K562 (cell line): ENCODE measurements around the gene PTOV1. TPM values are rescaled to one million over a fixed set of nuclear protein-coding genes. Genes with fewer than 3 reads are reported as not detected.

ENCODE experiments used
- BCOR ChIP-seq: fragments of 450-650 bp; IDR thresholded peaks from 2 replicates; pipeline ENCODE4 v1.6.1; 2016
- CHD1 ChIP-seq: fragments of 200-600 bp; sonication (generic); IDR thresholded peaks from one replicate; pipeline ENCODE4 v1.6.1; 2012; ENCODE audit warnings: mild to moderate bottlenecking, moderate library complexity, low read length, inconsistent platforms
- JUN ChIP-seq, 2 experiments: sonication (generic) in 1 of 2; formaldehyde crosslinking in 1 of 2; IDR thresholded peaks; 2 replicates each; pipeline versions ENCODE4 v1.6.1 to v1.8.0; 2012 to 2022; ENCODE audit warnings: borderline replicate concordance in 2 of 2, mild to moderate bottlenecking in 2 of 2, improper control_type of control experiment in 1 of 2, low read depth in 1 of 2, low read length in 1 of 2, missing genetic modification reagents in 1 of 2
- KLF10 ChIP-seq: fragments of 250-450 bp; sonication (Bioruptor Pico); IDR thresholded peaks from 2 replicates; pipeline ENCODE4 v1.6.1; 2021; ENCODE audit warnings: matching md5 sums
- NEUROD1 ChIP-seq: fragments of 150-350 bp; IDR thresholded peaks from 2 replicates; pipeline ENCODE4 v1.6.1; 2014; ENCODE audit warnings: borderline replicate concordance, low read length, low read depth; ENCODE audit not compliant: partially characterized antibody
- PML ChIP-seq: IDR thresholded peaks from 2 replicates; pipeline ENCODE4 v1.6.1; 2012; ENCODE audit warnings: low read length, inconsistent platforms
- SIN3A ChIP-seq, 2 experiments: fragments of 150-350 bp in 1 of 2; IDR thresholded peaks; 2 replicates each; pipeline ENCODE4 v1.6.1; 2011 to 2016; ENCODE audit warnings: borderline replicate concordance in 2 of 2, low read depth in 2 of 2, low read length in 2 of 2, mild to moderate bottlenecking in 2 of 2, moderate library complexity in 2 of 2; ENCODE audit not compliant: control insufficient read depth in 1 of 2
- TAF1 ChIP-seq: IDR thresholded peaks from 2 replicates; pipeline ENCODE4 v1.6.1; 2011; ENCODE audit warnings: mild to moderate bottlenecking, low read length, moderate library complexity; ENCODE audit not compliant: insufficient read depth, control insufficient read depth, severe bottlenecking; ENCODE audit errors: extremely low read depth
- TRIM28 ChIP-seq: fragments of 450-650 bp; IDR thresholded peaks from 2 replicates; pipeline ENCODE4 v1.6.1; 2017
- WHSC1 ChIP-seq: IDR thresholded peaks from one replicate; pipeline ENCODE4 v1.6.1; 2012; ENCODE audit warnings: low read length, control low read depth, inconsistent platforms
- ZEB2 ChIP-seq: fragments of 450-650 bp; IDR thresholded peaks from 2 replicates; pipeline ENCODE4 v1.6.1; 2016
- ZNF224 ChIP-seq: sonication (generic); formaldehyde crosslinking; IDR thresholded peaks from 2 replicates; pipeline ENCODE4 v1.8.0; 2022; ENCODE audit warnings: mild to moderate bottlenecking, missing genetic modification reagents
- ZNF584 ChIP-seq: fragments of 200-800 bp; sonication (Bioruptor generic); IDR thresholded peaks from 2 replicates; pipeline ENCODE4 v1.6.1; 2016; ENCODE audit warnings: low read depth, mild to moderate bottlenecking, missing genetic modification characterization, missing compliant biosample characterization
- polyA plus RNA-seq, 8 experiments: library from polyadenylated mRNA; depleted of rRNA in 4 of 8; stranded (reverse) in 5 of 8; unstranded in 3 of 8; fragments of >200 nt; fragmentation: Nextera tagmentation in 2 of 8; fragmentation: Illumina TruSeq in 1 of 8; extraction: Ambion mirVana in 2 of 8; extraction: Trizol in 1 of 8; gene quantifications; 2 replicates each; pipeline versions ENCODE4 v1.2.1 to v1.2.3, GENCODE V29; 2011 to 2014; ENCODE audit warnings: inconsistent platforms in 1 of 8, missing spikeins in 1 of 8
- total RNA-seq, 7 experiments: library from RNA; depleted of rRNA in 6 of 7; stranded (reverse); fragments of >200 nt in 6 of 7; fragmentation: Illumina TruSeq in 2 of 7; extraction: Trizol in 2 of 7; gene quantifications; 2 replicates each; pipeline versions ENCODE4 v1.2.1 to v1.2.3, GENCODE V29; 2011 to 2021; ENCODE audit warnings: low replicate concordance in 1 of 7
- TF ChIP-seq, protein P1 (sequence below): fragments of 450-650 bp; formaldehyde crosslinking; conservative IDR thresholded peaks from 2 replicates; pipeline ENCODE4 v1.4.0; 2022; ENCODE audit warnings: mild to moderate bottlenecking, missing genetic modification characterization
- TF ChIP-seq, protein P2 (sequence below): fragments of 250-450 bp; sonication (Bioruptor Pico); IDR thresholded peaks from 2 replicates; pipeline ENCODE4 v1.8.0; 2021; ENCODE audit warnings: moderate library complexity, mild to moderate bottlenecking, inconsistent platforms
- TF ChIP-seq, protein P3 (sequence below): fragments of 250-450 bp; sonication (Bioruptor Pico); IDR thresholded peaks from 2 replicates; pipeline ENCODE4 v1.5.0; 2021; ENCODE audit warnings: mild to moderate bottlenecking, moderate library complexity
- TF ChIP-seq, protein P4 (sequence below): fragments of 450-650 bp; formaldehyde crosslinking; IDR thresholded peaks from 2 replicates; pipeline ENCODE4 v1.4.0; 2020; ENCODE audit warnings: mild to moderate bottlenecking, mixed read lengths
- TF ChIP-seq, protein P5 (sequence below), 2 experiments: fragments of 450-650 bp in 1 of 2; sonication (generic) in 1 of 2; formaldehyde crosslinking in 1 of 2; IDR thresholded peaks in 1 of 2; conservative IDR thresholded peaks in 1 of 2; 2 replicates each; pipeline versions ENCODE4 v1.6.1 to v1.8.1; 2016 to 2023; ENCODE audit warnings: mild to moderate bottlenecking in 2 of 2, moderate library complexity in 2 of 2, inconsistent platforms in 1 of 2, missing genetic modification reagents in 1 of 2

The PTOV1 gene
- total and polyA plus RNA-seq, 9 of the 15 experiments (the other 6 are each of a cell fraction or from before 2014, with no cell fraction given) = 4.9 to 169 (median 43.5) TPM

DNA sequence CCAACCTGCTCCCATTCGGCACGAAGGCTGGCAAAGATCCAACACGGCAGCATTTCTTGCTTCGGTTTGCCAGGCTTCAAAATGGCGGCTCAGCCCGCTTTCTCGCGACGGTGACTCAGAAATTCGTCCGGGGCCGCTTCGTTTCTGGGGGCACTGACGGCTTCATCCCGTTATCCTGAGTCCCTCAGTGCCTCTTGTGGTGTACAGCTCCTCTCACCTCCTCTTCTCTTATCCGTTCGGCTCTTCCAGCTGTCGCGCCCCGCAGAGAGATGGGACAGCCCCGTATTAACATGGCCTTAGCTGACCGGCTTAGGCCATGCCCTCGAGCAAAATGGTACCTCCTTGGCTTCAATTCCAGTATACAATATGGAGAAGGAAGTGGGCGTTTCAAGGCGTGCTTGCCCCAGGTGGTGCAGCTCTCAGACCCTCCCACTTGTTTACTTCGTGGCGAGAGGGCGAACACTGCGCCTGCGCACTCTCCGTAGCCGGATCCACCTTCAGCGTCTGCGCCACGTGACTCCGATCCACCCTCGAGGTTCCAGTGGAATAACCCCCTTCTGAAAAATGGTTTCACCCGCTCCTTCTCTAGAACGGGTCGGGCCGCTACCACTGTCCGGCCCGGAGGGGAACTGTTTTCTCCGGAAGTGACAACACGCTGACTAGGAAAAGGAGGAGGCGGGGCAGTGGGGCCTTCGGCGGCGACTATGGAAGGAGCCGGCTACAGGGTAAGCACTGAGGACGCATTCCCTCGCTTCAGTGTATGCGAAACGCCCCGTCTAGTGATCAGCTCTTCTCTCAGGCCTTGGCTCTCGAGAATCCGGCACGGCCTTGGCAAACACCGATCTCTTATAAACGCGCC is 26.3 kb downstream of the PTOV1 start, which contains the start of the genes AKT1S1 and TBC1D17 (continued):
- TF ChIP-seq, protein P1, sequence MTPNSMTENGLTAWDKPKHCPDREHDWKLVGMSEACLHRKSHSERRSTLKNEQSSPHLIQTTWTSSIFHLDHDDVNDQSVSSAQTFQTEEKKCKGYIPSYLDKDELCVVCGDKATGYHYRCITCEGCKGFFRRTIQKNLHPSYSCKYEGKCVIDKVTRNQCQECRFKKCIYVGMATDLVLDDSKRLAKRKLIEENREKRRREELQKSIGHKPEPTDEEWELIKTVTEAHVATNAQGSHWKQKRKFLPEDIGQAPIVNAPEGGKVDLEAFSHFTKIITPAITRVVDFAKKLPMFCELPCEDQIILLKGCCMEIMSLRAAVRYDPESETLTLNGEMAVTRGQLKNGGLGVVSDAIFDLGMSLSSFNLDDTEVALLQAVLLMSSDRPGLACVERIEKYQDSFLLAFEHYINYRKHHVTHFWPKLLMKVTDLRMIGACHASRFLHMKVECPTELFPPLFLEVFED = 0 out of 2 replicates have a peak, but pooled peaks have one; percentile 44
- TF ChIP-seq TAF1 (peak; percentile 65), JUN (IDR thresholded peaks at IDR 0.05; ENCODE audit: borderline replicate concordance, low read depth, low read length) (peak; percentile 78), JUN (CRISPR knock-in tag; IDR thresholded peaks at IDR 0.05; ENCODE audit: borderline replicate concordance) (no peak), TRIM28 (0 out of 2 replicates have a peak, but pooled peaks have one; percentile 15), ZNF584 (CRISPR knock-in tag) (peak; percentile 93), ZNF224 (no peak), PML (peak; percentile 56; the same call in 1 of the 2 replicates), NEUROD1 (peak; percentile 18), SIN3A (IDR thresholded peaks at IDR 0.05; ENCODE audit: borderline replicate concordance in 2 of 2, control insufficient read depth in 1 of 2, low read depth in 2 of 2, low read length in 2 of 2) (peak in 1 of 2 experiments; percentile 64; a peak in 2 of 4 replicates), WHSC1 (no peak), BCOR (no peak), KLF10 (CRISPR knock-in tag) (no peak), CHD1 (peak; percentile 54), ZEB2 (no peak)
- TF ChIP-seq, protein P2, sequence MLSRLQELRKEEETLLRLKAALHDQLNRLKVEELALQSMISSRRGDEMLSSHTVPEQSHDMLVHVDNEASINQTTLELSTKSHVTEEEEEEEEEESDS = no peak
- TF ChIP-seq, protein P3, sequence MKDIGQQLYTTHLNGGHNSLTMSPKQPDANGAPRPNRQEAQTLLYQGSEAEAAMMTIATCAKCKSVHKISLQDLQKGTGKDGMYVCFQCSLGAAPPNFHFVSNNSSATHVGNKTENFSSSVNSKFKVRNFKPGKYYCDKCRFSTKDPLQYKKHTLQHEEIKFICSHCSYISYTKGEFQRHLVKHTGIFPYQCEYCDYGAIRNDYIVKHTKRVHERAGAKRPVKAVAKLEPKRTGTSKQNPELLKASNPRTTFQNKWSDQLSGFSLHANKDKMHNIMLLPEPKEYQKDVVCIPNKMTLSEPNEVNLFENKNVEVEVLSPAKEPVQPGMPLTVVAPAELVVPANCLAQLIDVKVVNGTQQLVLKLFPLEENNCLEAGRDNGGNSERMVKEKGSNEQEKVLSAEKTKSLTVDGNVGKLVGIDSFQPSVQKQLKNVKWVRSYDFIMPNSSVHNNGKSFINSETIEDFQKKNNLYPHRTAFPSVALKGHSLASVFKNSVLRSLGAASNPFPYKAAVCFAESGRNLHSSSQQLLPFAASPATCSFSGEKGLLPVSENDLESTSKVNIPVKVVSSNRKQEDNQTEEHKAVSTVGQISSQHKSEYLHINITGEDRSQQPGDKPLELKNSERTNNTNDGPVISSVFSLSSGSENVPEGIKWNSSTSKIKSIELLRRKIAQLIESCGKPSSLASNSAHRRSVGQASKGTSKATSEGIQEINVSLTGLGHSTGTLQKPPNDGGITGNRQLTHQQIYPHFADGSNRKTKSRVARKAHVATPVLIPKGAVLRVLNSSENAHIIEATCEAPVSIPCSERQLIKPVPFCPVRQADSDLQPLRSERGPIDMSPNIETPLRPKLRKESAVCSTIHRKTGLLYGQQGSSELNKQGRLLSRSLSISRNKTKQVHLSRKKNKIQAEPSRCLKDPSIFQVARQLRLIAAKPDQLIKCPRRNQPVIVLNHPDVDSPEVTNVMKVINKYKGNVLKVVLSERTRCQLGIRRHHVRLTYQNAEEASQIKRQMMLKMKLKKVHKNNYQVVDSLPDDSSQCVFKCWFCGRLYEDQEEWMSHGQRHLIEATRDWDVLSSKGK (CRISPR knock-in tag) = no peak
- TF ChIP-seq, protein P4, sequence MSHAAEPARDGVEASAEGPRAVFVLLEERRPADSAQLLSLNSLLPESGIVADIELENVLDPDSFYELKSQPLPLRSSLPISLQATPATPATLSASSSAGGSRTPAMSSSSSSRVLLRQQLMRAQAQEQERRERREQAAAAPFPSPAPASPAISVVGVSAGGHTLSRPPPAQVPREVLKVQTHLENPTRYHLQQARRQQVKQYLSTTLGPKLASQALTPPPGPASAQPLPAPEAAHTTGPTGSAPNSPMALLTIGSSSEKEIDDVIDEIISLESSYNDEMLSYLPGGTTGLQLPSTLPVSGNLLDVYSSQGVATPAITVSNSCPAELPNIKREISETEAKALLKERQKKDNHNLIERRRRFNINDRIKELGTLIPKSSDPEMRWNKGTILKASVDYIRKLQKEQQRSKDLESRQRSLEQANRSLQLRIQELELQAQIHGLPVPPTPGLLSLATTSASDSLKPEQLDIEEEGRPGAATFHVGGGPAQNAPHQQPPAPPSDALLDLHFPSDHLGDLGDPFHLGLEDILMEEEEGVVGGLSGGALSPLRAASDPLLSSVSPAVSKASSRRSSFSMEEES (CRISPR knock-in tag) = peak; percentile 96
- TF ChIP-seq, protein P5, sequence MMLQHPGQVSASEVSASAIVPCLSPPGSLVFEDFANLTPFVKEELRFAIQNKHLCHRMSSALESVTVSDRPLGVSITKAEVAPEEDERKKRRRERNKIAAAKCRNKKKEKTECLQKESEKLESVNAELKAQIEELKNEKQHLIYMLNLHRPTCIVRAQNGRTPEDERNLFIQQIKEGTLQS (IDR thresholded peaks at IDR 0.05) = peak; percentile 51; the same call in 1 of the 2 replicates
- TF ChIP-seq, protein P5 (CRISPR knock-in tag; conservative IDR thresholded peaks at IDR 0.05) = no peak
